Renal cortex interstitium (tissue), 11 donors: ENCODE measurements around the gene NAT10. TPM values are rescaled to one million over a fixed set of nuclear protein-coding genes. Genes with fewer than 3 reads are reported as not detected.
"Not testable (repeated sequence)": the region's sequence is repeated elsewhere in the genome, so short reads cannot be mapped to it uniquely, and the experiment has no call there.

Experiments
- DNase-seq, 11 donors: peaks; one replicate each; pipeline ENCODE4 v3.0.0-alpha.2; 2013; ENCODE audit warnings: low read depth in 9 of 11, low spot score in 4 of 11; ENCODE audit errors: extremely low read depth in 1 of 11
- polyA plus RNA-seq, 3 donors: library from polyadenylated mRNA; unstranded; fragments of 120-200 nt; gene quantifications; one replicate each; pipeline ENCODE4 v1.2.1, GENCODE V29; 2013; ENCODE audit not compliant: insufficient read length in 3 of 3

Gene NAT10
- polyA plus RNA-seq, 3 donors: 52.7 to 62.8 (median 56.6) TPM

GRCh38 chr11:34086554-34087283 lies 18.7 kb upstream of the NAT10 start:
- no peak for DNase-seq

- no peak for DNase-seq
These were observed 13.6 kb upstream of the NAT10 start for GRCh38 chr11:34091825-34092224.

GRCh38 chr11:34094900-34095299 lies 10.5 kb upstream of the NAT10 start:
- not testable (repeated sequence) for DNase-seq

GRCh38 chr11:34098813-34099212 lies 6.6 kb upstream of the NAT10 start:
- DNase-seq: no peak

- DNase-seq: peak in 2 of 11 donors; percentile 4 to 5
These were observed 750 bp upstream of the NAT10 start for GRCh38 chr11:34104680-34105078.

GRCh38 chr11:34105957-34106504 lies 602 bp downstream of the NAT10 start:
- DNase-seq: no peak

GRCh38 chr11:34111722-34112270 lies 6.4 kb downstream of the NAT10 start:
- DNase-seq: no peak

GRCh38 chr11:34114014-34114413 lies 8.6 kb downstream of the NAT10 start:
- DNase-seq: no peak

- DNase-seq: no peak
These were observed 9.0 kb downstream of the NAT10 start for GRCh38 chr11:34114471-34114870.

- DNase-seq: no peak
These were observed 15.2 kb downstream of the NAT10 start for GRCh38 chr11:34120651-34121050.

- no peak for DNase-seq
These were observed 19.6 kb downstream of the NAT10 start for GRCh38 chr11:34124885-34125668.

- no peak for DNase-seq
These were observed 21.8 kb downstream of the NAT10 start for GRCh38 chr11:34126959-34127848.

- no peak for DNase-seq
These were observed 23.4 kb downstream of the NAT10 start for GRCh38 chr11:34128824-34129223.

- no peak for DNase-seq
These were observed 27.0 kb downstream of the NAT10 start for GRCh38 chr11:34132261-34132965.

GRCh38 chr11:34134765-34135164 lies 29.3 kb downstream of the NAT10 start:
- DNase-seq: no peak

GRCh38 chr11:34135439-34135838 lies 30.0 kb downstream of the NAT10 start:
- DNase-seq: no peak

- DNase-seq: no peak
These were observed 31.0 kb downstream of the NAT10 start for GRCh38 chr11:34136420-34136819.

- DNase-seq: no peak
These were observed 33.9 kb downstream of the NAT10 start for GRCh38 chr11:34139346-34139745.
